ENCODE measurements around the gene NBPF3. TPM values are rescaled to one million over a fixed set of nuclear protein-coding genes. Genes with fewer than 3 reads are reported as not detected.
A peak's percentile ranks its signal among the peaks of the same experiment; 100 is the strongest.

NBPF3 gene
- total and polyA plus RNA-seq, 2 experiments from 2014 or later, result 8.1 to 13.8 TPM

DNA sequence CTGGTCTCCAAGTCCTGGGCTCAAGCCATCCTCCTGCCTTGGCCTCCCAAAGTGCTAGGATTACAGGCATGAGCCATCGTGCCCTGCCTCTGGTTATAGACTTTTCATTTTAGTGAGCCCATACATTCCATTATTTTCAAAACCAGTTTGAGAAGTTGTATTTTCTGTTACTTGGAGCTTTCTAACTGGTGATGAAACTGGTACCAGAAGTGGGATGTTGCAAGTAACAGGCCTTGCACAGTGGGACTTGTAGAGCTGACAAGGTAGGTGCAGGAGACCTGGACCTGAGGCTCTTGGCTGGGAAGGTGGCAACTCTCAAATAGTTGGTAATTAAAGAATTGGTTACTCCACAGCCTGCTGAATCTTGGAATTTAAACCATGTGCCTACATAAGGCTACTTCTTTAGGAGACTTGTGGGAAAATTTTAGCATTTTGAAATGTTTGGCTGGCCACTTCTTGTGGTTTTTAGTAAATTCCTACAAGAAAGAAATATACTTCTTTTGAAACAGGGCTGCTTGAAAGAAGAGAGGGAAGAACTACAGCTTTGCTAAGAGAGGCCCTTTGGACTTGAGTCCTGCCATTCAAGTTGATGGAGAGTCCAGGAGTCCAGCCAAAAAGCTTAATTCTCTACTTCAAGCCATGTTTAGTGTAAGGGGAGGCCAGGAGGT lies 59.5 kb downstream of the NBPF3 start:
- no peak overlapping the region for H3K27ac ChIP-seq
- TF ChIP-seq, protein P1, sequence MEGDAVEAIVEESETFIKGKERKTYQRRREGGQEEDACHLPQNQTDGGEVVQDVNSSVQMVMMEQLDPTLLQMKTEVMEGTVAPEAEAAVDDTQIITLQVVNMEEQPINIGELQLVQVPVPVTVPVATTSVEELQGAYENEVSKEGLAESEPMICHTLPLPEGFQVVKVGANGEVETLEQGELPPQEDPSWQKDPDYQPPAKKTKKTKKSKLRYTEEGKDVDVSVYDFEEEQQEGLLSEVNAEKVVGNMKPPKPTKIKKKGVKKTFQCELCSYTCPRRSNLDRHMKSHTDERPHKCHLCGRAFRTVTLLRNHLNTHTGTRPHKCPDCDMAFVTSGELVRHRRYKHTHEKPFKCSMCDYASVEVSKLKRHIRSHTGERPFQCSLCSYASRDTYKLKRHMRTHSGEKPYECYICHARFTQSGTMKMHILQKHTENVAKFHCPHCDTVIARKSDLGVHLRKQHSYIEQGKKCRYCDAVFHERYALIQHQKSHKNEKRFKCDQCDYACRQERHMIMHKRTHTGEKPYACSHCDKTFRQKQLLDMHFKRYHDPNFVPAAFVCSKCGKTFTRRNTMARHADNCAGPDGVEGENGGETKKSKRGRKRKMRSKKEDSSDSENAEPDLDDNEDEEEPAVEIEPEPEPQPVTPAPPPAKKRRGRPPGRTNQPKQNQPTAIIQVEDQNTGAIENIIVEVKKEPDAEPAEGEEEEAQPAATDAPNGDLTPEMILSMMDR (IDR thresholded peaks at IDR 0.05; ENCODE audit: low read depth, low read length), result no peak
- no peak overlapping the region for H3K4me3 ChIP-seq
- H3K36me3 ChIP-seq, result no peaks in the 10 kb centered on the region
- no peaks in the 10 kb centered on the region for H3K27me3 ChIP-seq
- H3K9me3 ChIP-seq (ENCODE audit: low read depth), result no peaks in the 10 kb centered on the region
- H3K4me1 ChIP-seq (ENCODE audit: low read depth), result no peaks in the 10 kb centered on the region
- DNase-seq (ENCODE audit: low read depth in 1 of 2, low spot score in 1 of 2), result peak in 1 of 2 donors; percentile 50

DNA sequence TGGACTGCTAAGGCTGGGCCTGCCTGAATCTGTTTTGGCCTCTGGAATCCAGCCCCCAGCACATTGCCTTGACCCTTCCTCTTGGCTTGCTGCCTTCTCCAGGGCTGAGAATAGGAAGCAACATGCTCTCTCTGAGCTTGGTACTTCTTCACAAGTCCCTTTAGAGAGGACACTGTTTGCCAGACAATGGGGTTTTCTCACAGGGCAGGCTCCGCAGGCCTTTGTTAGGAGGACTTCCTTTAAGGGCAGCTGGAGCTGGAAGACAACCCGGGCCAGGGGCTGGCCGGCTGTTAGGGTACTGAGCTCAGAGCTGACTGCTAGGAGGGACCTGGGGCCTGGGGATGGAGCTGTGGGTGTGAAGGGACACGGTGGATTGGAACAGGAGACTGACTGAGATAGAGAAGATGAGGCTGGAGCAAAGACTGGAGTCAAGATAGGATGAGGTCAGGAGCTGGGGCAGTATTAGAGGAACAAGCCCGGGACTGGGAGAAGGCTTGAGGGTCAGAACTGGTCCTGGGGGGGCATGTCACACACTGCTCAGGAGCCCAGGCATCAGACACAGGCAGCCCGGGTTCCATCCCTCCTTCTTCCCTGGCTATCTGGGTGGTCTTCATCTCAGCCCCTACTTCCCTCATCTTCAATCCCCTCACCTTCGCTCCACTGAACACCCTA lies 63.9 kb downstream of the NBPF3 start:
- Histone ChIP-seq H3K36me3 (no peaks in the 10 kb centered on the region), H3K4me1 (ENCODE audit: low read depth) (no peaks in the 10 kb centered on the region), H3K4me3 (no peak overlapping the region), H3K27me3 (peaks cover 12% of the 10 kb centered on the region), H3K9me3 (ENCODE audit: low read depth) (no peaks in the 10 kb centered on the region), H3K27ac (no peak overlapping the region)
- no peak for DNase-seq (ENCODE audit: low read depth in 1 of 2, low spot score in 1 of 2)
- TF ChIP-seq, protein P1 (IDR thresholded peaks at IDR 0.05; ENCODE audit: low read depth, low read length), result no peak

DNA sequence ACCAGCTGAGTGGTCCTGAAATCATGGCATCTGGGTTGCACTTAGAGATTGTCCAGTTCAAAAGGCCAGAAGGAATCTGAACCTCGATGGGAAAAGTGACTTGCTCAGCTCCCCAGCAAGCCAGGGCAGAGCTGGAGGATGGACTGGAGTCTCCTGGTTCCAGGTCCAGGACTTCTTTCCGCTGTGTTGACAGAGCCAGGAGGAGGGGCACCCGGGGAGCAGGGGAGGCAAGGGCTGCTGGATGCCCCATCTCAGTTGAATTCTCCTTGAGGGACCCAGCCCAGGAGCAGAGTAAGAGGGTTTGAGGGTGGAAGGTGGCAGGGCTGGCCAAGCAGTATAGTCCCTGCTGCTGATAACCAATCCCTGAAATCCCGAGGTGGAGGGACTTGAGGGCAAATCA lies 66.9 kb downstream of the NBPF3 start:
- no peak overlapping the region for H3K27ac ChIP-seq
- peaks cover 29% of the 10 kb centered on the region for H3K27me3 ChIP-seq
- TF ChIP-seq, protein P1 (IDR thresholded peaks at IDR 0.05; ENCODE audit: low read depth, low read length), result no peak
- no peaks in the 10 kb centered on the region for H3K9me3 ChIP-seq (ENCODE audit: low read depth)
- no peaks in the 10 kb centered on the region for H3K36me3 ChIP-seq
- no peaks in the 10 kb centered on the region for H3K4me1 ChIP-seq (ENCODE audit: low read depth)
- DNase-seq (ENCODE audit: low read depth in 1 of 2, low spot score in 1 of 2), result no peak
- H3K4me3 ChIP-seq, result no peak overlapping the region

DNA sequence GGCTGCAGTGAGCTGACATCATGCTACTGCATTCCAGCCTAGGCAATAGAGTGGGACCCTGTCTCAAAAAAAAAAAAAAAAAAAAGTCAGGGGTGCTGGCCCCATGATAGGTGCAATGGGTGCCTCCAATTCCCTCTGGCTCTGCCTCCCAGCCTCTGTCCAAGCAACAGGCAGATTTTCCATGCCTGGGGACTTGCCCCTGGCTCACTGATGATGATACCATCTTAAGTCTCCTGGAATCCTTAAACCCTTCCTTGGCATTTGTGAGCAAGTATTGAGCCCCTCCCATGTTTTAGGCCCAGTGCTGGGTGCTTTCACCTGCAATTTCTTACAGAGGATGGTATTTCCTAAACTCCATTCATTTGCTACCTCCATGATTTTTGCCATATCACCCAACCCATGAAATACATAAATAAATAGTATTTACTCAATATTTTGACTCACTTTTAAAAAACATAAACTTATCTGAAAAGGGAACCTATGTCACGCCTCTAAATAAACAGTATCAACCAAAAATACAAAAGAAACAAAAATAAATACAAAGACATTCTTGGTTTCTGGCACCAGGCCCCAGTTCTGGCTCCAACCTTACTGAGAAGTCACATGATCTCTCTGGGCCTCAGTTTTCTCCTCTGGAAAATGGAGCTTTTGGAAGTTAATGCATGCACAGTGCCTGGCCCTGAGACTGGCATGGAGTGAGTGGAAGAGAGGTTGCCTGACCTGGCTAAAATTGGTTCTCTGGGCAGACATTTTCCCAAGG lies 67.8 kb downstream of the NBPF3 start:
- Histone ChIP-seq H3K4me3 (no peak overlapping the region), H3K27me3 (peaks cover 29% of the 10 kb centered on the region), H3K36me3 (no peaks in the 10 kb centered on the region), H3K9me3 (ENCODE audit: low read depth) (no peaks in the 10 kb centered on the region), H3K4me1 (ENCODE audit: low read depth) (no peaks in the 10 kb centered on the region), H3K27ac (no peak overlapping the region)
- no peak for DNase-seq (ENCODE audit: low read depth in 1 of 2, low spot score in 1 of 2)
- TF ChIP-seq, protein P1 (IDR thresholded peaks at IDR 0.05; ENCODE audit: low read depth, low read length), result no peak

DNA sequence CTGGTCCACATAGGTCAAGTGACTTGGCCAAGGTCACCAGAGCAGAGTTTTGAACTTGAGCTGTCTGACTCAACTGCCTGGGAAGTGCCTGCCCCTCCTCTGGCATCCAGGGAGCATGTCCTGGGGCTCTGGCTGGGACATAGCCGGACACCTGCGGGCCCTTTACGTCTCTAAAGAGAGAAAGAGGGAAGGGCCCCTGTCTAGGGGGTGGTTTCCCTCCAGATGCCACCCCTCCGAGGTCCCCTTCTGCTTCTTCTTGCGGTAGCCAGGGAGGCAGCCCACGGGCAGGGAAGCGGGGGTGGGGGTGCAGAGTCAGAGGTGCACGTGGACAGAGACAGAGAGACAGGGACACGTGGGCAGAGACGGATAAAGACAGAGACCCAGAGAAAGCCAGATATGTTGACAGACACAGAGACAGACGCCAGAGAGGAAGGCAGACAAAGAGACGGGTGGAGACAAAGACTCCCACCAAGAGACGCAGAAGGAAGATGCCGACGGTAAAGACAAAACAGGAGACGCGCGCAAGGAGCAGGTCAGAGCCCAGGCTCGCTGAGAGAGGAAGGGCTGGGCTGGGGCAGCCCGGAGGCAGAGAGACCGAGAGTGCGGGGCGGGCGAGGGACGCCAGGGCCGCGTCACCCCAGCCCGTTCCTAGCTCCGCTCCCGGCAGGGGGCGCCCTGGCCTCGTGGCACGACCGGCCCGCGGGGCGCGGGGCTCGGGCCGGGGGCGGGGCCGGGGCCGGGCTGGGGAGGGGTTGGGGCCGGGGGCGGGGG lies 68.8 kb downstream of the NBPF3 start:
- Histone ChIP-seq H3K4me3 (peak overlapping the region; percentile 9), H3K4me1 (ENCODE audit: low read depth) (no peaks in the 10 kb centered on the region), H3K27me3 (peaks cover 29% of the 10 kb centered on the region), H3K27ac (no peak overlapping the region), H3K36me3 (no peaks in the 10 kb centered on the region), H3K9me3 (ENCODE audit: low read depth) (no peaks in the 10 kb centered on the region)
- TF ChIP-seq, protein P1 (IDR thresholded peaks at IDR 0.05; ENCODE audit: low read depth, low read length), result peak; percentile 53
- peak; percentile 71 to 91 for DNase-seq (ENCODE audit: low read depth in 1 of 2, low spot score in 1 of 2)

All from cardiac muscle cell (in vitro differentiated cells and primary cell).